ENCODE data around the gene GRK3.
A peak's percentile ranks its signal among the peaks of the same experiment; 100 is the strongest.
"Not testable (repeated sequence)": the region's sequence is repeated elsewhere in the genome, so short reads cannot be mapped to it uniquely, and the experiment has no call there.

Gene GRK3

DNA sequence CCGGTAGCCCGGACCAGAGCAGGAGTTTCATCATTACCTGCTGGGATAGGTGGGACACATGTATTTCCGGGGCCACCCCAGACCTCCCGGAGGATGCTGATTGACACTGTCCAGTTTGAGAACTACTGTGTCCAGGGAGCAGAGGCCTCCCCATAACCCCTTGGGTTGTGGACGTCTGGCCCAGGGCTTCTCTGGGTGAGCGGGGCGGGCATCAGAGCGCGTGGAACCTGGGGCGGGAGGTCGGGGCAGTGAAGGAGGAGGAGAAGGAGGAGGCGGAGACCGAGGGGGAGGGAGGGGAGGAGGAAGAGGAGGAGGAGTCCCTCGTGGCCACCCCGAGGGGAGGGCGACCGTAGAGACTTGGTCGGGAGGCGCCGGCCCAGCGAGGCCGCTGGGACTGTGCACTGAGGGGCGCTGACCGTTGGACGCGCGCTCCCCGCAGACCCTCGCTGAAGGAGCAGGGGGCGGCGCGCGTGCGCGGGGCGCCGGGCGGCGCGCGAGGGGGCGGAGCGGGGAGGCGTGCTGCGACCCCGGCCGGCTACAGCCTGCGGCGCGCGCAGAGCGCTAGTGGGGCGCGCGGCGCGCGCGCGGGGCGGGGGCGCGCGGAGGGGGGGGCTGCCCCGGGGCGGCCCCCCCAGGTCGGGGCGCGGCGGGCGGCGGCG, at the start of gene GRK3:
Gene GRK3 (plus strand): TSS at position 356 of the 659 bp plus-strand sequence. CDS start 366 bp downstream, outside the sequence.
- H3K27me3 ChIP-seq (ENCODE audit: insufficient read depth, low read length): no peaks in the 10 kb centered on the region
- peak within 1 kb of the TSS; percentile 84 for H2AFZ ChIP-seq (ENCODE audit: low read depth, low read length)
- peak within 1 kb of the TSS; percentile 53 for H3K4me3 ChIP-seq (ENCODE audit: low read length)
- H3K4me1 ChIP-seq (ENCODE audit: insufficient read depth, low read length): peaks cover 31% of the 10 kb centered on the region
- no peaks in the 10 kb centered on the region for H3K36me3 ChIP-seq (ENCODE audit: insufficient read depth, low read length)
- no peaks in the 10 kb centered on the region for H3K9me3 ChIP-seq (ENCODE audit: low read length)

- Histone ChIP-seq H3K4me1 (ENCODE audit: insufficient read depth, low read length) (peaks cover 8% of the 10 kb centered on the region), H3K9me3 (ENCODE audit: low read length) (peaks cover 2% of the 10 kb centered on the region), H2AFZ (ENCODE audit: low read depth, low read length) (no peak overlapping the region), H3K4me3 (ENCODE audit: low read length) (no peak overlapping the region), H3K36me3 (ENCODE audit: insufficient read depth, low read length) (no peaks in the 10 kb centered on the region), H3K27me3 (ENCODE audit: insufficient read depth, low read length) (no peaks in the 10 kb centered on the region)
Measured at GRCh38 chr22:25518000-25518663, 46.3 kb upstream of the GRK3 start.

DNA sequence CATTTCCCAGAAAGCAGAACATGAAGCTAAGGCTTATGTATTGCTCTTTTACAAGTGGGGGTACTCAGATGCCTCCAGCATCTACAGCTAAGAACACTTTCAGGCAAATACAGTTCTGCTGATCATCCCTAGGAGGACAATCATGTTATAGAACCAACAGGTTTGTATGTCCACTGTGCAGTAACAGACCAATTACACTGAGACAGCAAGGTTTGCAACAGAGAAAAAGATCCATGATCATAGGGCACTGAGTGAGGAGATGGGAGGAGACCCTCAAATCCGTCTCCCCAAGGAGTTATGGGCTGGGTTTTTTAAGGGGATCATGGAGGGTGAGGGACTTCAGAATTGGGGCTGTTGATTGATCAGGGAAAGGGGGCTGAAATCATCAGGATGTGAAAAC, 39.1 kb upstream of the GRK3 start:
- no peak overlapping the region for H3K4me3 ChIP-seq (ENCODE audit: low read length)
- no peak overlapping the region for H2AFZ ChIP-seq (ENCODE audit: low read depth, low read length)
- H3K36me3 ChIP-seq (ENCODE audit: insufficient read depth, low read length): no peaks in the 10 kb centered on the region
- H3K9me3 ChIP-seq (ENCODE audit: low read length): peaks cover 9% of the 10 kb centered on the region
- no peaks in the 10 kb centered on the region for H3K4me1 ChIP-seq (ENCODE audit: insufficient read depth, low read length)
- no peaks in the 10 kb centered on the region for H3K27me3 ChIP-seq (ENCODE audit: insufficient read depth, low read length)

GRCh38 chr22:25525804-25526584, 38.5 kb upstream of the GRK3 start:
- H2AFZ ChIP-seq (ENCODE audit: low read depth, low read length); H3K27me3 ChIP-seq (ENCODE audit: insufficient read depth, low read length); H3K36me3 ChIP-seq (ENCODE audit: insufficient read depth, low read length); H3K4me1 ChIP-seq (ENCODE audit: insufficient read depth, low read length); H3K4me3 ChIP-seq (ENCODE audit: low read length); H3K9me3 ChIP-seq (ENCODE audit: low read length): not testable (repeated sequence)

- not testable (repeated sequence) for H3K4me3 ChIP-seq (ENCODE audit: low read length); H3K4me1 ChIP-seq (ENCODE audit: insufficient read depth, low read length); H3K9me3 ChIP-seq (ENCODE audit: low read length); H2AFZ ChIP-seq (ENCODE audit: low read depth, low read length); H3K27me3 ChIP-seq (ENCODE audit: insufficient read depth, low read length); H3K36me3 ChIP-seq (ENCODE audit: insufficient read depth, low read length)
Measured at GRCh38 chr22:25527016-25527415, 37.5 kb upstream of the GRK3 start.

DNA sequence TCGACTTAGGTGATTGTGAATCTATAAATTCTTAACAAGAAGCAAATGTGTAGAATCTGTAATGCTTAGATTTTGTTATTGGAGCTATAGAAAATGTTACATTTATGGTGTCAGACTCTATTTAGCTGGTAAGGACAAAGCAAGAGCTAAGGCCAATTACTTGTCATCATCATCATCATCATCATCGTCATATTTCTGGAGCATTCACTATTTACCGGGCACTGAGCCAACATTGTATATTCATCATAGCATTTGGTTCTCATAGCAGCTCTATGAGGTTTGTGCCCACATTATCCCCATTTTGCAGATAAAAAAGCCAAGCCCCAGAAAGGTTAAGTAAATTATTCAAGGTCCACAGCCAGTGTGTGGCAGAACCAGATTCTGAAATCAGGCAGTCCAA, 36.4 kb upstream of the GRK3 start:
- H3K9me3 ChIP-seq (ENCODE audit: low read length); H3K4me1 ChIP-seq (ENCODE audit: insufficient read depth, low read length); H3K4me3 ChIP-seq (ENCODE audit: low read length); H2AFZ ChIP-seq (ENCODE audit: low read depth, low read length); H3K27me3 ChIP-seq (ENCODE audit: insufficient read depth, low read length); H3K36me3 ChIP-seq (ENCODE audit: insufficient read depth, low read length): not testable (repeated sequence)

DNA sequence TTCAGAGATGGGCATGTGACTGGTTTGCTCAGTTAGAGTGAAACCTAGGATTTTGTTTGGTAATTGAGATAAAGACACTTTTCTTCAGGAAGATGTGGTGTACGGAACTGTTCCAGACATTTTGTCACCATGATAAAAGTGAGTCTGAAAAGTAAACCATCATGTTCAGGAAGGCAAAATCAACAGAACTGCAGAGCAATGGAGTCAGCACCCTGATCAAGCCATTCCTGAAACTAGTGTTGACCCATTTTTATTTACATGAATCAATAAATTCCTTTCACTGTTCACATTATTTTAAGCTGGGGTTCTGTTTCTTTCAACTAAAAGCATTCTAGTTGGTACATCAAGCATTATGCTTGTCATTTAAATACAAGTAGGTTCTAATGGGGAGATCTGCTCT, 35.4 kb upstream of the GRK3 start:
- not testable (repeated sequence) for H3K4me1 ChIP-seq (ENCODE audit: insufficient read depth, low read length); H3K27me3 ChIP-seq (ENCODE audit: insufficient read depth, low read length); H3K9me3 ChIP-seq (ENCODE audit: low read length); H2AFZ ChIP-seq (ENCODE audit: low read depth, low read length); H3K4me3 ChIP-seq (ENCODE audit: low read length); H3K36me3 ChIP-seq (ENCODE audit: insufficient read depth, low read length)

GRCh38 chr22:25529541-25530137, 34.8 kb upstream of the GRK3 start:
- H2AFZ ChIP-seq (ENCODE audit: low read depth, low read length): not testable (repeated sequence)

DNA sequence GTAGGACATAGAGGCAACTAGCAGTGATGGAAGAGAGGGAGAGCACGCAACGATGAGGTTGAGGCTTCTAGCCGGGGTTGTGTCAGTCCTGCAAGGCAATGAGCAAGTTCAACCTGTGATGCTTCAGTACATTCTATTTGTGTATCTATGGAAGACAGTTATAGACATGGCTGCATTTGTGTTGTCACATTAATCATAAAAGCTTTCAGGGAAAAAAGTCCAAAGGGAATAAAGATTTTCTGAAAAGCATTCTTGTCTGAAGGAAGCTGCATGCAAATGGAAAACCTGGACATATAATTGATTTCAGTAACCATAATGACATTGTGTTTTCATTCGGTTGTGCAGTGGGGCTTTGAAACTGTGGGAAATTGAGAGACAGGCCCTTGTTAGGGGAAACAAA, 32.8 kb upstream of the GRK3 start:
- not testable (repeated sequence) for H3K36me3 ChIP-seq (ENCODE audit: insufficient read depth, low read length); H2AFZ ChIP-seq (ENCODE audit: low read depth, low read length); H3K9me3 ChIP-seq (ENCODE audit: low read length); H3K4me1 ChIP-seq (ENCODE audit: insufficient read depth, low read length); H3K4me3 ChIP-seq (ENCODE audit: low read length); H3K27me3 ChIP-seq (ENCODE audit: insufficient read depth, low read length)

More at GRCh38 chr22:25529541-25530137, 34.8 kb upstream of the GRK3 start:
- not testable (repeated sequence) for H3K27me3 ChIP-seq (ENCODE audit: insufficient read depth, low read length); H3K9me3 ChIP-seq (ENCODE audit: low read length); H3K4me1 ChIP-seq (ENCODE audit: insufficient read depth, low read length); H3K36me3 ChIP-seq (ENCODE audit: insufficient read depth, low read length); H3K4me3 ChIP-seq (ENCODE audit: low read length)

- Histone ChIP-seq H3K9me3 (ENCODE audit: low read length) (no peaks in the 10 kb centered on the region), H3K4me3 (ENCODE audit: low read length) (no peak overlapping the region), H3K4me1 (ENCODE audit: insufficient read depth, low read length) (no peaks in the 10 kb centered on the region)
Measured at GRCh38 chr22:25534724-25535123, 29.8 kb upstream of the GRK3 start.

DNA sequence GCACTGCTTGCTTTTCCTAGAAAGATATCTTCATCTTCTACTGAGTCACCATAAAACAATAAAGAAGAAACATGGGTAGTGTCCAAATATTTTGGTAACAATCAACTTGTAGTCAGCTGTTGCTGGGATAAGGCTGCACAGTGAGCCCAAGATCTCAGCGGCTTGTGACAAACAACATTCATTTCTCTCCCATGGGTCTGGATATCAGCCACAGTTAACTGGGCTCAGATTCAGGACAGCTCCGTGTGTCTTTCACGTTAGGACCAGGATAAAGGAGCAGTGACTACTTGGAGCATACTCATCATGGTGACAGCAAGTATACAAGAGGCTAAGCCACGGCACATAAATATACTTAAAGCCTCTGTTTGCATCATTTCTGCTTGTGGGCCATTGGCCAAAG, 27.9 kb upstream of the GRK3 start:
- Histone ChIP-seq H3K9me3 (ENCODE audit: low read length) (no peaks in the 10 kb centered on the region), H3K36me3 (ENCODE audit: insufficient read depth, low read length) (no peaks in the 10 kb centered on the region), H3K27me3 (ENCODE audit: insufficient read depth, low read length) (no peaks in the 10 kb centered on the region), H2AFZ (ENCODE audit: low read depth, low read length) (no peak overlapping the region), H3K4me1 (ENCODE audit: insufficient read depth, low read length) (no peaks in the 10 kb centered on the region), H3K4me3 (ENCODE audit: low read length) (no peak overlapping the region)

More at GRCh38 chr22:25534724-25535123, 29.8 kb upstream of the GRK3 start:
- Histone ChIP-seq H3K36me3 (ENCODE audit: insufficient read depth, low read length) (no peaks in the 10 kb centered on the region), H3K27me3 (ENCODE audit: insufficient read depth, low read length) (no peaks in the 10 kb centered on the region), H2AFZ (ENCODE audit: low read depth, low read length) (no peak overlapping the region)

DNA sequence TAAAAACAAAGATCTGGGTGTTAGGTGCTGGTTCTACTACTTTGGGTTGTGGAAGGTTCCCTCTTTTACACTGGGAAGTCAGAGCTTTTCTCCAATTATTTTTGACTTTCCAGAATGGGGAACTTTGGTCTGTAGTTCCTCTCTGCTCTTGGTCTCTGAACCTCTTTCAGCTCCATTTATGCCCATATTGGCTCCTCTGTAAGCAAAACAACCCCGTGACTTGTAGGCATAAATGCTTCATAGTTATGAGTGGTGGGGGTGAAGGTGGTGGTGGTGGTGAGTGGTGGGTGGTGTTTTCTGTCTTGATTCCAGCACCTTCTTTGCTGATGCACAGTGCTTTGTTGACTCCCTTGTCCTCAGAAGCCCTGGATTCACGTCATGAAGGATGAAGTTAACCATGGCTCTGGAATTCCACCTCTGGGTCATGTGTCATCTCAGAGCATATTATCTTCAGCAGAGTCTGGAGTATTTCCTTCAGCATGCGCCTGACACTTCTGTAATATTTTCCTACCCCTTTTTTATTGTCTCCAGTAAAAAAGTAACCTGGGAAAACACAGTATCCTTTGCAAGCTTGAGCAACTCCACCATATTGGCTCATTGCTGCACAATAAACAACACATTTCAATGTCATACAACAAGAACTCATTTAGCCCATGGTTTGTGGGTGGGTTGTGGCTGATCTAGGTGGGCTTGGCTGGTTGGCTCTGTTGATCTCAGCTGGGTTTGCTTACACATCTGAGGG, 24.1 kb upstream of the GRK3 start:
- H3K4me3 ChIP-seq (ENCODE audit: low read length): no peak overlapping the region
- no peaks in the 10 kb centered on the region for H3K36me3 ChIP-seq (ENCODE audit: insufficient read depth, low read length)
- no peak overlapping the region for H2AFZ ChIP-seq (ENCODE audit: low read depth, low read length)
- H3K27me3 ChIP-seq (ENCODE audit: insufficient read depth, low read length): no peaks in the 10 kb centered on the region
- H3K4me1 ChIP-seq (ENCODE audit: insufficient read depth, low read length): no peaks in the 10 kb centered on the region
- no peaks in the 10 kb centered on the region for H3K9me3 ChIP-seq (ENCODE audit: low read length)
